D721Med (cell line): ENCODE data around the gene SLC25A34.

Experiments used
- DNase-seq: peaks from one replicate; pipeline ENCODE4 v3.0.0; 2011; ENCODE audit warnings: low spot score; ENCODE audit not compliant: insufficient read length
- FAIRE-seq: peaks from 2 replicates; lab custom pipeline; 2011; peaks lifted over from hg19 to GRCh38; lab: Jason Lieb, UNC
- TF ChIP-seq, protein P1 (sequence below): IDR thresholded peaks from 2 replicates; pipeline ENCODE4 v1.5.1; 2012; ENCODE audit warnings: mild to moderate bottlenecking, control low read depth; ENCODE audit not compliant: insufficient read depth; ENCODE audit errors: missing control alignments

Gene SLC25A34

DNA sequence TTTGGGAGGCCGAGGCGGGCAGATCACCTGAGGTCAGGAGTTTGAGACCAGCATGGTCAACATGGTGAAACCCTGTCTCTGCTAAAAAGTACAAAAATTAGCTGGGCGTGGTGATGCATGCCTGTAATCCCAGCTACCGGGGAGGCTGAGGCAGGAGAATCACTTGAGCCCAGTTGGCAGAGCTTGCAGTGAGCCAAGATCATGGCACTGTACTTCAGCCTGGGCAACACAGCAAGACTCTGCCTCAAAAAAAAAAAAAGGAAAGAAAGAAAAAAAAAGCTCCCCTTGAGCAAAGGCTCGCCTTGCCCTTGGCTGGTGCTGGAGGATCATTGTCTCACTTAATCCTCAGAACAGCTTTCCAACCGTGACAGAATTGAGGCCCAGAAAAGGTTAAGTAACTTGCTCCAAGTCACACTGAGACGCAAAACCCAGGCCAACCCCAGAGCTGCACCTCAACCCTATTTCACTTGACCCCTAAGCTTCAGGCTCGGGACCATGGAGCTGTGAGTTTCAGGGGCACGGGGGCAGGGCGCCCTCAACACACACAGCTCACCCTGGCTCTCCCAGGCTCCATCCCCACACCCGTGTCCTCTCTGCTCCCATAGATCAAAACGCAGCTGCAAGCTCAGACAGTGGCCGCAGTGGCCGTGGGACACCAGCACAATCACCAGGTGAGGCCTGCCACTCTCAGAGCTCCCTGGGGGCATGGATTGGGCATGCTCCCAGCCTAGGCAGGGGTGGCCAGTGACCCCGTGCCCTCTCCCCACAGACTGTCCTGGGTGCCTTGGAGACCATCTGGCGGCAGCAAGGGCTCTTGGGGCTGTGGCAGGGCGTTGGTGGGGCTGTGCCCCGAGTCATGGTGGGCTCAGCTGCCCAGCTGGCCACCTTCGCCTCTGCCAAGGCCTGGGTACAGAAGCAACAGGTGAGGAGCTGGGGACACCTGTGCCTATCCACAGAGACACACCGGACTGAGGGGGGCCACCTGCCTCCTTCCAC lies 1.6 kb downstream of the SLC25A34 start:
- FAIRE-seq: no peak
- TF ChIP-seq, protein P1, sequence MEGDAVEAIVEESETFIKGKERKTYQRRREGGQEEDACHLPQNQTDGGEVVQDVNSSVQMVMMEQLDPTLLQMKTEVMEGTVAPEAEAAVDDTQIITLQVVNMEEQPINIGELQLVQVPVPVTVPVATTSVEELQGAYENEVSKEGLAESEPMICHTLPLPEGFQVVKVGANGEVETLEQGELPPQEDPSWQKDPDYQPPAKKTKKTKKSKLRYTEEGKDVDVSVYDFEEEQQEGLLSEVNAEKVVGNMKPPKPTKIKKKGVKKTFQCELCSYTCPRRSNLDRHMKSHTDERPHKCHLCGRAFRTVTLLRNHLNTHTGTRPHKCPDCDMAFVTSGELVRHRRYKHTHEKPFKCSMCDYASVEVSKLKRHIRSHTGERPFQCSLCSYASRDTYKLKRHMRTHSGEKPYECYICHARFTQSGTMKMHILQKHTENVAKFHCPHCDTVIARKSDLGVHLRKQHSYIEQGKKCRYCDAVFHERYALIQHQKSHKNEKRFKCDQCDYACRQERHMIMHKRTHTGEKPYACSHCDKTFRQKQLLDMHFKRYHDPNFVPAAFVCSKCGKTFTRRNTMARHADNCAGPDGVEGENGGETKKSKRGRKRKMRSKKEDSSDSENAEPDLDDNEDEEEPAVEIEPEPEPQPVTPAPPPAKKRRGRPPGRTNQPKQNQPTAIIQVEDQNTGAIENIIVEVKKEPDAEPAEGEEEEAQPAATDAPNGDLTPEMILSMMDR: no peak
- no peak for DNase-seq

DNA sequence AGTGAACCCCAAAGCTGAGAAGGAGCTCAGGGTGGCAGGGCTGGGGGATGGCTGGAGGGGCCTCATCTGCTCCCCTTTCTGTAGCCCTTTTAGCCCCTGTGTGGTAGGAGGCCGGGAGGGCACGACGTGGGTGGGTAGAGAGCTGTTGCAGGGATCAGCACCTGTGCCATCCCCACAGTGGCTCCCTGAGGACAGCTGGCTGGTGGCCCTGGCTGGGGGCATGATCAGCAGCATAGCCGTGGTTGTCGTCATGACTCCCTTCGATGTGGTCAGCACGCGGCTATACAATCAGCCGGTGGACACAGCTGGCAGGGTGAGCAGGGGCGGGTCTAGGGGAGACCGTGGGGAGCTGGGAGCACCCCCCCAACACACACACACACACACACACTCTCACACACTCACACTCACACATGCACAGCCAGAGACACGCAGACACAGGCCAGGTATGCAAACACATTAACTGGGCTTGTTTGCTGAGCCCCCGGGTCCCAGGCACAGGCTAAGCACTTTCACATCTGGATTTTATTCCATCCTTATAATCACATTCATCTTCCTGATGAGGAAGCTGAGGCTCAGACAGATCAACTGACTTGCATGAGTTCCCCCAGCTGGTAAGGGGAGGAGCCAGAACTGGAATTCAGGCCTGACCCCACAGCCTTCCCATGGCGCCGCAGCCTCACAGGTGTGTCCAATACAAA lies 2.5 kb downstream of the SLC25A34 start:
- TF ChIP-seq, protein P1: no peak
- no peak for FAIRE-seq
- DNase-seq: no peak

DNA sequence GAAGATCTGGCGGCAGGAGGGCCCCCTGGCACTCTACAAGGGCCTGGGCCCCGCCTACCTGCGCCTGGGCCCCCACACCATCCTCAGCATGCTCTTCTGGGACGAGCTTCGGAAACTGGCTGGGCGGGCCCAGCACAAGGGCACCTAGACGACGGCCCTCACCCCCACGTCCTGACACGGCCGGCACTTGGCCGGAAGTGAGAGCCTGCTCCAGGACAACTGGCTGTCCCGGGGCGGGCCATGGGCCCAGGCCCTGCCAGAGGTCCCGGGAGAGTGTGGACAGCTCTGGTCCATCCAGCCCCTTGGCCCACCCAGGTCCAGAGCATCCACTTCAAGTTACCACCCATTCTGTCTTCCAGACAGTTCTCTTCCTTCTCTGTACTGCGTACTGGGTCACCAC lies 3.2 kb downstream of the SLC25A34 start:
- FAIRE-seq (no peak), DNase-seq (no peak)
- TF ChIP-seq, protein P1: no peak

GRCh38 chr1:15739745-15740144 lies 3.7 kb downstream of the SLC25A34 start:
- FAIRE-seq (no peak), DNase-seq (no peak)
- TF ChIP-seq, protein P1: no peak

DNA sequence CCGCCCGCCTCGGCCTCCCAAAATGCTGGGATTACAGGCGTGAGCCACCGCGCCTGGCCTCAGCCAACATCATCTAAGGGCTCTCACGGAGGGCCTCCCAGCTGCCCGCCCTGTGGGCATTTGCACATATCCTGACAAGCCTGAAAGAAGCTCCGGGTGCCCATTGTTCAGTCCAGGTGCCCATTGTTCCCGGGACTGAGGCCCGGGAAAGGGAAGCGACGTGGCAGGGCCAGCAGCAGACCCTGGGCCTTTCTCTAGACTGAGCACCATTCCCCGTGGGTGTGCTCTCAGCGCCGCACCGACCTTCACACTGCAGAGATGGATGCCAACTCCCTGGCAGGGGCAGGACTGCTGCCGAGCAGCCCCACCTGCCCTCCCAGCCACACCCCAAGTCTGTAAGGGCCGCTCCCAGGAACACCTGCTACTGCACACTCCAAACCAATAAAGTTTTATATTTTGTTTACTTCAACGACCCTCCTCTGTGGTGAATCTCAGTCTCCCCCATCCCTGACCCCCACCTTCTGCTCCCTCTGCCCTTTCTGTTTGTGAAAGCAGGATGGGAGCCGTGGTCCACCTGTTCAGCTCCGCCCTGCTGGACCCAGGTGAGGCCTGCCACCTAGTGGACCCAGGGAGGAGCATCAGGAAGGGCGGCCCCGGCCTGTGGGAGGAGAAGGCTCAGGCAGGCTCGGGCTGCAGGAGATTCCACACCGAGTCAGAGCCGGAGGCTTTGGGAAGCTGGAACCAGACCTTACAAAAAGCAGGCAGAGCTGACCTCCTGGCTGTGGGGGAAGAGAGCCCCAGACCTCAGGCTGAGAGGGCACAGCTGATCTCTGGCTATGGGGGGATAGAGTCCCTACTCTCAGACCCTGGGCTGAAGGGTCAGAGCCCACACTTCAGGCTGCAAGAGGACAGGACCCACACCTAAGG lies 5.1 kb downstream of the SLC25A34 start:
- TF ChIP-seq, protein P1: peak; percentile 88
- FAIRE-seq: no peak

DNA sequence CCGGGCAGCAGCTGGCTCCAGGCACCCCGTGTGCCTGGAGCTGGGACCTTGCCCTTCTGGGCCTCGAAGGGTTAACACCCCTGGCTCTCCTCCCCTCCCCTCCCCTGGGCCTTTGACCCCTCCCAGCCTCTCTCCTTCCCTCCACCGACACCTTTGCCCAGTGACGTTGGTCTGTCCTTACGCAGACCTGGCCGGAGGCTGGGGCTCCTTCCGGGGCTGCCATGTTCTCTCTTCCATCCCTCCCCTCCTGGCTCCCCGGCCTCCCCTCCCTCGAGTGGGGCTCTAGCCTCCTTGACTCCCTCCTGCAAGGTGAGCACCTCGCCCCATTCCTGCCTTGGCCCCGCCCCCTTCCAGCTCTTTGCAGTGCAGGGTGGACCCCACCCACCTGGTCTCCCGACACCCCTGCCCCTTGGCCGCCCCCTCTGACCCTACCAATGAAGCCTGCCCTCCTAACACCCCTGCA lies 6.3 kb downstream of the SLC25A34 start, which contains the start of gene TMEM82:
Gene TMEM82 (plus strand): TSS at position 161 of the 463 bp plus-strand sequence. CDS start 61 bp downstream, at position 222.
- DNase-seq: no peak
- TF ChIP-seq, protein P1: no peak
- FAIRE-seq: no peak

More for the DNA sequence above, 5.1 kb downstream of the SLC25A34 start:
- peak; percentile 60 for DNase-seq
